Neural progenitor cell (in vitro differentiated cells): Measurements from ENCODE around the gene OCEL1. TPM values are rescaled to one million over a fixed set of nuclear protein-coding genes. Genes with fewer than 3 reads are reported as not detected.

Experiments used
- DNase-seq: peaks from one replicate; pipeline ENCODE4 v3.0.0-alpha.2; 2016; ENCODE audit warnings: low spot score
- H2AFZ ChIP-seq: fragments of 200-600 bp; sonication (generic); replicated peaks from 2 replicates; pipeline ENCODE4 v1.6.1; 2016; ENCODE audit warnings: antibody characterized with exemption
- H3F3A ChIP-seq: fragments of 200-600 bp; sonication (generic); 2 replicates; pipeline ENCODE4 v1.6.1; 2016; ENCODE audit warnings: antibody characterized with exemption, low read depth
- H3K27ac ChIP-seq: fragments of 200-600 bp; sonication (generic); 2 replicates; pipeline ENCODE4 v1.5.1; 2016; ENCODE audit warnings: mild to moderate bottlenecking
- H3K27me3 ChIP-seq: fragments of 200-600 bp; sonication (generic); 2 replicates; pipeline ENCODE4 v1.6.1; 2016; ENCODE audit warnings: mild to moderate bottlenecking, moderate library complexity
- H3K36me3 ChIP-seq: fragments of 200-600 bp; sonication (generic); 2 replicates; pipeline ENCODE4 v1.5.1; 2016
- H3K4me1 ChIP-seq: fragments of 200-600 bp; sonication (generic); 2 replicates; pipeline ENCODE4 v1.6.1; 2016; ENCODE audit warnings: mixed run types
- H3K4me2 ChIP-seq: fragments of 200-600 bp; sonication (generic); 2 replicates; pipeline ENCODE4 v1.6.1; 2016
- H3K4me3 ChIP-seq: fragments of 200-600 bp; sonication (generic); 2 replicates; pipeline ENCODE4 v1.5.1; 2016
- H3K79me2 ChIP-seq: fragments of 200-600 bp; sonication (generic); 2 replicates; pipeline ENCODE4 v1.6.1; 2016; ENCODE audit warnings: low read depth
- H3K9ac ChIP-seq: fragments of 200-600 bp; sonication (generic); 2 replicates; pipeline ENCODE4 v1.6.1; 2016
- H3K9me3 ChIP-seq: fragments of 200-600 bp; sonication (generic); 2 replicates; pipeline ENCODE4 v1.5.1; 2016; ENCODE audit warnings: low read depth
- H4K20me1 ChIP-seq: fragments of 200-600 bp; sonication (generic); 2 replicates; pipeline ENCODE4 v1.6.1; 2016; ENCODE audit warnings: low read depth
- H3K27ac Mint-ChIP-seq: 3 replicates; pipeline ENCODE4 v1.8.0; 2021; ENCODE audit warnings: mixed read lengths
- H3K27me3 Mint-ChIP-seq: 2 replicates; pipeline ENCODE4 v1.8.0; 2022; ENCODE audit warnings: low read depth, mild to moderate bottlenecking, inconsistent platforms, moderate library complexity, mixed read lengths; ENCODE audit not compliant: insufficient read depth
- H3K36me3 Mint-ChIP-seq: 3 replicates; pipeline ENCODE4 v1.8.0; 2021; ENCODE audit warnings: mixed read lengths
- H3K4me1 Mint-ChIP-seq: 3 replicates; pipeline ENCODE4 v1.8.0; 2021; ENCODE audit warnings: mixed read lengths
- H3K4me3 Mint-ChIP-seq: 3 replicates; pipeline ENCODE4 v1.8.0; 2021; ENCODE audit warnings: mild to moderate bottlenecking, moderate library complexity, mixed read lengths
- H3K9me3 Mint-ChIP-seq: 3 replicates; pipeline ENCODE4 v1.8.0; 2020; ENCODE audit warnings: mixed read lengths
- EZH2 ChIP-seq: fragments of 200-600 bp; sonication (generic); IDR thresholded peaks from 2 replicates; pipeline ENCODE4 v1.6.1; 2017; ENCODE audit warnings: antibody characterized with exemption, mild to moderate bottlenecking, moderate library complexity
- EZH2phosphoT487 ChIP-seq: fragments of 200-600 bp; sonication (generic); IDR thresholded peaks from 2 replicates; pipeline ENCODE4 v1.6.1; 2017; ENCODE audit warnings: antibody characterized with exemption
- total RNA-seq: library from RNA; depleted of rRNA; stranded (reverse); fragments of >200 nt; gene quantifications from 2 replicates; pipeline ENCODE4 v1.2.3, GENCODE V29; 2015; ENCODE audit warnings: low replicate concordance
- TF ChIP-seq, protein P1 (sequence below): fragments of 200-600 bp; sonication (generic); IDR thresholded peaks from 2 replicates; pipeline ENCODE4 v1.5.1; 2017; ENCODE audit warnings: antibody characterized with exemption, mild to moderate bottlenecking

Gene OCEL1
- total RNA-seq, 1 donor from 2014 or later: 4.6 TPM

DNA sequence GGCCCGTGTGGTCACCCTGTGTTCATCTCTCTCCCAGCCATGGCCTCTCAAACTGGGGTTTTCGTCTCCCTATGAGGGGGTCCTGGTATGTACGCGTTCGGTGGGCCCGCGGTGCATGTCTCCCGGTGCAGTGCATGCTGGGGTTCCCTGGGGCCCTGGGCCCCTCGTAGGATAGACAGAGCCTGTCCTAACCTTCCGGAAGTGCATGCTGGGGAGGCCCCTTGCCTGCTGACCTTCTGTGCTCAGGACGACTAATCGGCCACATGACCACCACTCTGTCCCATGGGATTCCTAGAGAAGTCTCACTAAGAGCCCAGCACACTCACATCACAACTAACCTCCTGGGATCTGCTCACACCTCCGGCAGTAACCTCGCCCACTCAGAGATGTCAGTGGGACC is 15.7 kb upstream of the OCEL1 start:
- Mint-ChIP-seq H3K36me3 (peaks cover 21% of the 10 kb centered on the region), H3K27me3 (peaks cover 7% of the 10 kb centered on the region), H3K9me3 (no peaks in the 10 kb centered on the region), H3K4me3 (no peak overlapping the region), H3K27ac (no peak overlapping the region), H3K4me1 (peaks cover 13% of the 10 kb centered on the region)
- H3K4me1 ChIP-seq: peaks cover 8% of the 10 kb centered on the region
- no peak overlapping the region for H2AFZ ChIP-seq
- H3K9ac ChIP-seq: no peak overlapping the region
- H3F3A ChIP-seq: peaks cover 11% of the 10 kb centered on the region
- no peak overlapping the region for H3K4me2 ChIP-seq
- H3K9me3 ChIP-seq: no peaks in the 10 kb centered on the region
- no peak for DNase-seq
- no peak overlapping the region for H3K4me3 ChIP-seq
- H3K27me3 ChIP-seq: no peaks in the 10 kb centered on the region
- no peak overlapping the region for H3K27ac ChIP-seq
- no peaks in the 10 kb centered on the region for H3K36me3 ChIP-seq
- no peaks in the 10 kb centered on the region for H3K79me2 ChIP-seq
- H4K20me1 ChIP-seq: no peaks in the 10 kb centered on the region
- TF ChIP-seq EZH2: no peak
- TF ChIP-seq, protein P1, sequence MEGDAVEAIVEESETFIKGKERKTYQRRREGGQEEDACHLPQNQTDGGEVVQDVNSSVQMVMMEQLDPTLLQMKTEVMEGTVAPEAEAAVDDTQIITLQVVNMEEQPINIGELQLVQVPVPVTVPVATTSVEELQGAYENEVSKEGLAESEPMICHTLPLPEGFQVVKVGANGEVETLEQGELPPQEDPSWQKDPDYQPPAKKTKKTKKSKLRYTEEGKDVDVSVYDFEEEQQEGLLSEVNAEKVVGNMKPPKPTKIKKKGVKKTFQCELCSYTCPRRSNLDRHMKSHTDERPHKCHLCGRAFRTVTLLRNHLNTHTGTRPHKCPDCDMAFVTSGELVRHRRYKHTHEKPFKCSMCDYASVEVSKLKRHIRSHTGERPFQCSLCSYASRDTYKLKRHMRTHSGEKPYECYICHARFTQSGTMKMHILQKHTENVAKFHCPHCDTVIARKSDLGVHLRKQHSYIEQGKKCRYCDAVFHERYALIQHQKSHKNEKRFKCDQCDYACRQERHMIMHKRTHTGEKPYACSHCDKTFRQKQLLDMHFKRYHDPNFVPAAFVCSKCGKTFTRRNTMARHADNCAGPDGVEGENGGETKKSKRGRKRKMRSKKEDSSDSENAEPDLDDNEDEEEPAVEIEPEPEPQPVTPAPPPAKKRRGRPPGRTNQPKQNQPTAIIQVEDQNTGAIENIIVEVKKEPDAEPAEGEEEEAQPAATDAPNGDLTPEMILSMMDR: no peak

DNA sequence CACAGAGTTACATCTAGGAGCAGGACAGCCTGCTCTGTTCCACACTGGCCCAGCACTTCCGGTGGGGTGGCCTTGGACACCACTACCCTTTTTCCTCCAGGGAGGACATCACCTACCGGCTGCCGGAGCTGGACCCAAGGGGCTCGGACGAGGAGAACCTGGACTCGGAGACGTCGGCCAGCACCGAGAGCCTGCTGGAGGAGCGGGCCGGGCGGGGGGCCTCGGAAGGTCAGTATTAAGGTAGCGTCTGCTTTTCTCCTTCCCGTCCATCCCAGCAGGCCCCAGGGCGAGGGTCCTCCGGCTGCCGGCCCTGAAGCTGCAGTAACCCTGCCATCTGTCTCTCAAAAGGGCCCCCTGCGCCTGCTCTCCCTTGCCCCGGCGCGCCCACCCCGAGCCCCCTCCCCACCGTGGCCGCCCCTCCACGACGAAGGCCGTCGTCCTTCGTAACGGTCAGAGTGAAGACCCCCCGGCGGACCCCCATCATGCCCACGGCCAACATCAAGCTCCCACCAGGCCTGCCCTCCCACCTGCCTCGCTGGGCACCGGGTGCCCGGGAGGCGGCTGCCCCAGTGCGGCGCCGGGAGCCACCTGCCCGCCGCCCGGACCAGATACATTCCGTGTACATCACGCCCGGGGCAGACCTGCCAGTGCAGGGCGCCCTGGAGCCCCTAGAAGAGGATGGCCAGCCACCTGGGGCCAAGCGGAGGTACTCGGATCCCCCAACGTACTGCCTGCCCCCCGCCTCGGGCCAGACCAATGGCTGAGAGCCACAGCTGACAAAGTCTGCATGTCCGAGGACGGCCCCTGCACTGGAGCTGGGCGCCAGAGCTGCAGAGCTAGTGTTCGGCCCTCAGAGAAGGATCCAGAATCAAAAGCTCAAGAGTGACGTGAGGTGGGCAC is 14.2 kb upstream of the OCEL1 start:
- Histone ChIP-seq H3K4me3 (no peak overlapping the region), H3K9ac (no peak overlapping the region), H4K20me1 (no peaks in the 10 kb centered on the region), H3K27me3 (no peaks in the 10 kb centered on the region), H3K79me2 (no peaks in the 10 kb centered on the region), H3K4me1 (peaks cover 8% of the 10 kb centered on the region), H3K27ac (no peak overlapping the region), H2AFZ (no peak overlapping the region), H3K36me3 (no peaks in the 10 kb centered on the region), H3K4me2 (no peak overlapping the region), H3K9me3 (no peaks in the 10 kb centered on the region), H3F3A (peaks cover 11% of the 10 kb centered on the region)
- TF ChIP-seq, protein P1: no peak
- TF ChIP-seq EZH2phosphoT487: no peak
- no peak for TF ChIP-seq EZH2
- peaks cover 21% of the 10 kb centered on the region for H3K36me3 Mint-ChIP-seq
- no peak overlapping the region for H3K4me3 Mint-ChIP-seq
- H3K27ac Mint-ChIP-seq: no peak overlapping the region
- H3K27me3 Mint-ChIP-seq: peaks cover 7% of the 10 kb centered on the region
- H3K9me3 Mint-ChIP-seq: no peaks in the 10 kb centered on the region
- peaks cover 15% of the 10 kb centered on the region for H3K4me1 Mint-ChIP-seq
- no peak for DNase-seq

DNA sequence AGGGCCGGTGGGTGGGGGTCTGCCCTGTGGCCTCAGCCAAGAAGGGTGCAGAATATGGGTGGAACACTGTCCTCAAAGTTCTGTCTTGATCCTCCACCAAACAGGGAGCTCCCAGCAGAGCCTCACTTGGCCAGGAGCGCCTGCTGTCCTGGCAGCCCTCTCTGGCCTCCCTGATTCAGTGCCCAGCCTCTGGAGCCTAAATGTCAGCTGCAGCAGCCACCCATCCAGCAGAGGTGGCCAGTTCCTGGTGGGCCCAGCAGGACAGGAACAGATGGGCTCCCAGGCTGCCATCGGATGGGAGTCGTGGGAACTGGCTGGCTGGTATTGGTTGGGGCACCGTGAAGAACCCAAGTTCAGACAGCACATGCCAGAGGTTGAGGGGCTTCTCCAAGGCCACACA is 12.7 kb upstream of the OCEL1 start:
- no peak overlapping the region for H3K9ac ChIP-seq
- no peak overlapping the region for H2AFZ ChIP-seq
- H3K27ac ChIP-seq: no peak overlapping the region
- Mint-ChIP-seq H3K36me3 (peaks cover 23% of the 10 kb centered on the region), H3K4me1 (peaks cover 13% of the 10 kb centered on the region), H3K9me3 (no peaks in the 10 kb centered on the region), H3K27ac (no peak overlapping the region), H3K4me3 (no peak overlapping the region), H3K27me3 (peaks cover 7% of the 10 kb centered on the region)
- H3K27me3 ChIP-seq: no peaks in the 10 kb centered on the region
- H3F3A ChIP-seq: peaks cover 11% of the 10 kb centered on the region
- no peak for DNase-seq
- H3K4me2 ChIP-seq: no peak overlapping the region
- H3K9me3 ChIP-seq: no peaks in the 10 kb centered on the region
- no peaks in the 10 kb centered on the region for H3K36me3 ChIP-seq
- H3K79me2 ChIP-seq: no peaks in the 10 kb centered on the region
- H3K4me1 ChIP-seq: peaks cover 8% of the 10 kb centered on the region
- TF ChIP-seq, protein P1: no peak
- no peak for TF ChIP-seq EZH2phosphoT487
- TF ChIP-seq EZH2: no peak
- no peak overlapping the region for H3K4me3 ChIP-seq
- no peaks in the 10 kb centered on the region for H4K20me1 ChIP-seq
